A549 (cell line): ENCODE data around the gene PPM1M. TPM values are rescaled to one million over a fixed set of nuclear protein-coding genes. Genes with fewer than 3 reads are reported as not detected.

Experiments used
- ATAC-seq, 2 experiments: fragments of 200-7000 bp in 1 of 2; fragments of >200 bp in 1 of 2; cut with Nextera tagmentation in 1 of 2; cut with Tn5 transposase in 1 of 2; 3 replicates each; pipeline versions ENCODE4 v1.8.0 to v1.9.1; 2018 to 2020; ENCODE audit warnings: mild to moderate bottlenecking in 1 of 2, moderate library complexity in 1 of 2
- CTCF ChIA-PET: fragments of 300-600 bp; sonication (Branson Sonifier 250); formaldehyde crosslinking; extraction: SDS; loops from one replicate; lab custom pipeline; 2021; ENCODE audit warnings: antibody characterized with exemption, inconsistent platforms; lab: Yijun Ruan, JAX
- POLR2A ChIA-PET: fragments of 350-600 bp; formaldehyde crosslinking; extraction: SDS; loops from one replicate; lab custom pipeline; 2021; ENCODE audit warnings: antibody characterized with exemption, inconsistent platforms; lab: Yijun Ruan, JAX
- DNase-seq, 2 experiments: peaks; one replicate each; pipeline versions ENCODE4 v3.0.0 to v3.0.0-alpha.2; 2011 to 2016; ENCODE audit warnings: low read depth in 1 of 2, low spot score in 1 of 2
- FAIRE-seq: peaks from 2 replicates; lab custom pipeline; 2011; peaks lifted over from hg19 to GRCh38; lab: Jason Lieb, UNC
- H3K27ac ChIP-seq, 2 experiments: fragments of >200 bp; sonication (Bioruptor Twin); formaldehyde crosslinking; 3 replicates each; pipeline ENCODE4 v1.5.1; 2016 to 2017
- H3K4me1 ChIP-seq: fragments of >200 bp; sonication (Bioruptor Twin); formaldehyde crosslinking; 3 replicates; pipeline ENCODE4 v1.6.1; 2016
- H3K4me2 ChIP-seq: fragments of >200 bp; sonication (Bioruptor Twin); formaldehyde crosslinking; 3 replicates; pipeline ENCODE4 v1.6.1; 2016
- H3K4me3 ChIP-seq: fragments of >200 bp; sonication (Bioruptor Twin); formaldehyde crosslinking; 3 replicates; pipeline ENCODE4 v1.5.1; 2016
- H3K9me3 ChIP-seq: fragments of >200 bp; sonication (Bioruptor Twin); formaldehyde crosslinking; 3 replicates; pipeline ENCODE4 v1.6.1; 2016
- CEBPB ChIP-seq, 2 experiments: fragments of >200 bp in 1 of 2; sonication (Bioruptor Twin) in 1 of 2; formaldehyde crosslinking in 1 of 2; IDR thresholded peaks; 2 replicates each; pipeline ENCODE4 v1.6.1; 2012 to 2016
- CHD4 ChIP-seq: fragments of 200-600 bp; sonication (generic); IDR thresholded peaks from 2 replicates; pipeline ENCODE4 v1.6.1; 2016; ENCODE audit warnings: antibody characterized with exemption, mild to moderate bottlenecking, borderline replicate concordance
- CTCF ChIP-seq: fragments of >200 bp; sonication (Bioruptor Twin); formaldehyde crosslinking; IDR thresholded peaks from 3 replicates; pipeline ENCODE4 v1.5.1; 2016
- ESRRA ChIP-seq: fragments of 150-350 bp; IDR thresholded peaks from 2 replicates; pipeline ENCODE4 v1.6.1; 2014; ENCODE audit warnings: mild to moderate bottlenecking, low read length, borderline replicate concordance
- HDAC2 ChIP-seq: fragments of 200-600 bp; sonication (generic); IDR thresholded peaks from 2 replicates; pipeline ENCODE4 v1.6.1; 2016
- HMGXB4 ChIP-seq: fragments of 250-450 bp; sonication (Bioruptor Pico); IDR thresholded peaks from 2 replicates; pipeline ENCODE4 v1.5.0; 2021; ENCODE audit warnings: mild to moderate bottlenecking, moderate library complexity, borderline replicate concordance
- KDM1A ChIP-seq: fragments of 200-600 bp; sonication (generic); IDR thresholded peaks from 2 replicates; pipeline ENCODE4 v1.6.1; 2016; ENCODE audit warnings: low read depth, mild to moderate bottlenecking
- MAX ChIP-seq: IDR thresholded peaks from 2 replicates; pipeline ENCODE4 v1.6.1; 2012
- NR3C1 ChIP-seq: fragments of >200 bp; sonication (Bioruptor Twin); formaldehyde crosslinking; IDR thresholded peaks from 3 replicates; pipeline ENCODE4 v1.6.1; 2017
- PHF8 ChIP-seq: fragments of 200-600 bp; sonication (generic); IDR thresholded peaks from 2 replicates; pipeline ENCODE4 v1.6.1; 2016; ENCODE audit warnings: low read depth, mild to moderate bottlenecking, antibody characterized with exemption, moderate library complexity, borderline replicate concordance
- RFX5 ChIP-seq: fragments of 450-650 bp; IDR thresholded peaks from 2 replicates; pipeline ENCODE4 v1.7.1; 2014; ENCODE audit warnings: antibody characterized with exemption, mild to moderate bottlenecking, moderate library complexity
- TFCP2L1 ChIP-seq: fragments of 250-450 bp; sonication (Bioruptor Pico); IDR thresholded peaks from 2 replicates; pipeline ENCODE4 v1.5.0; 2021; ENCODE audit warnings: mild to moderate bottlenecking
- ZFP36 ChIP-seq: fragments of 450-650 bp; IDR thresholded peaks from 2 replicates; pipeline ENCODE4 v1.6.1; 2014; ENCODE audit warnings: borderline replicate concordance; ENCODE audit not compliant: partially characterized antibody
- whole genome bisulfite sequencing: methylation state at CpG from one replicate; pipeline ENCODE4 v1.1.6; 2017; ENCODE audit errors: missing lambda C conversion rate; 5-methylcytosine and 5-hydroxymethylcytosine counted together
- polyA plus RNA-seq, 4 experiments: library from polyadenylated mRNA; depleted of rRNA in 3 of 4; stranded (reverse); fragments of >200 nt; fragmentation: RNase III in 1 of 4; extraction: RNeasy Plus Mini Kit Qiagen cat#74134 plus additional on column Dnase treatment in 1 of 4; gene quantifications; 2 replicates in 3 of 4; 3 replicates in 1 of 4; pipeline ENCODE4 v1.2.3, GENCODE V29; 2011 to 2017

The PPM1M gene
- polyA plus RNA-seq, 2 of the 4 experiments (the other 2 are of a cell fraction) = 5.9 to 6.3 TPM

GRCh38 chr3:52248165-52248541 lies 2.6 kb downstream of the PPM1M start:
- DNase-seq = no peak
- no peak for FAIRE-seq
- WGBS = 98% methylated on average over 9 of the region's 10 CpGs
- no peak for ATAC-seq
- Histone ChIP-seq H3K4me3 (no peak overlapping the region), H3K4me1 (peaks cover 5% of the 10 kb centered on the region; the same call in 2 of the 3 replicates), H3K27ac (no peak overlapping the region), H3K9me3 (no peaks in the 10 kb centered on the region), H3K4me2 (no peak overlapping the region)
- CTCF ChIA-PET = interaction anchor here (1.1 to 3.3 kb wide), 7 partner anchors 11 to 52 kb away, joined by 3 to 19 read pairs (median 5); partner anchors contain the start of genes TWF2 and WDR82
- no peak for TF ChIP-seq KDM1A
- no peak for TF ChIP-seq RFX5
- no peak for TF ChIP-seq TFCP2L1 (CRISPR knock-in tag)
- POLR2A ChIA-PET = interaction anchor here (1.1 to 1.7 kb wide), 2 partner anchors 9 to 10 kb away, joined by 3 to 5 read pairs; partner anchors contain the start of gene TWF2

GRCh38 chr3:52248816-52249547 lies 3.4 kb downstream of the PPM1M start:
- H3K27ac ChIP-seq = no peak overlapping the region

GRCh38 chr3:52249683-52250082 lies 4.1 kb downstream of the PPM1M start:
- Histone ChIP-seq H3K9me3 (no peaks in the 10 kb centered on the region), H3K4me3 (no peak overlapping the region), H3K4me2 (no peak overlapping the region), H3K27ac (no peak overlapping the region), H3K4me1 (peaks cover 5% of the 10 kb centered on the region; the same call in 2 of the 3 replicates)
- TF ChIP-seq TFCP2L1 (CRISPR knock-in tag) (no peak), CEBPB (IDR thresholded peaks at IDR 0.05) (no peak), CHD4 (no peak), PHF8 (no peak), HDAC2 (no peak), CTCF (no peak)
- DNase-seq = no peak
- ATAC-seq = no peak
- no peak for FAIRE-seq
- 100% methylated on average over 3 of the region's 6 CpGs for WGBS
- ChIA-PET CTCF (interaction anchor here (1.4 to 3.3 kb wide), 4 partner anchors 12 to 50 kb away, joined by 3 to 19 read pairs (median 7); partner anchors contain the start of gene TWF2), POLR2A (no interaction called here)

More at GRCh38 chr3:52248816-52249547, 3.4 kb downstream of the PPM1M start:
- H3K4me1 ChIP-seq = peaks cover 5% of the 10 kb centered on the region; the same call in 2 of the 3 replicates
- ATAC-seq = no peak
- ChIA-PET CTCF (interaction anchor here (0.9 to 3.3 kb wide), 7 partner anchors 11 to 90 kb away, joined by 3 to 19 read pairs (median 7); partner anchors contain the start of genes TWF2 and WDR82), POLR2A (interaction anchor here (1.1 to 1.7 kb wide), 2 partner anchors 10 to 11 kb away, joined by 3 to 5 read pairs; partner anchors contain the start of gene TWF2)
- H3K9me3 ChIP-seq = no peaks in the 10 kb centered on the region
- H3K4me3 ChIP-seq = no peak overlapping the region
- TF ChIP-seq KDM1A = no peak
- TF ChIP-seq ESRRA = no peak
- no peak for TF ChIP-seq ZFP36
- no peak for TF ChIP-seq CTCF
- no peak for TF ChIP-seq NR3C1
- TF ChIP-seq MAX = no peak
- TF ChIP-seq HMGXB4 (CRISPR knock-in tag) = no peak
- TF ChIP-seq, all 56 proteins: peak for 0
- 86% methylated on average over 6 of the region's 10 CpGs for WGBS
- DNase-seq = no peak
- no peak overlapping the region for H3K4me2 ChIP-seq
- FAIRE-seq = no peak
